ENCODE measurements around the gene PMIS2.

Gene PMIS2

GRCh38 chr19:35556846-35557538 is 29.0 kb upstream of the PMIS2 start:
- WGBS, 2 experiments: 84 to 87% methylated on average over 16 of the region's 16 CpGs
- H3K36me3 ChIP-seq (ENCODE audit: control insufficient read depth, insufficient read depth, low read length): no peaks in the 10 kb centered on the region
- no peaks in the 10 kb centered on the region for H3K9me3 ChIP-seq (ENCODE audit: control insufficient read depth, low read length)
- H3K4me3 ChIP-seq (ENCODE audit: insufficient read depth, low read depth, low read length): no peak overlapping the region
- H3K27ac ChIP-seq (ENCODE audit: insufficient read depth, low read depth, low read length, poor library complexity, severe bottlenecking): no peak overlapping the region
- no peaks in the 10 kb centered on the region for H3K4me1 ChIP-seq (ENCODE audit: control insufficient read depth, insufficient read depth, low read length)
- peaks cover 46% of the 10 kb centered on the region for H3K27me3 ChIP-seq (ENCODE audit: control insufficient read depth, insufficient read depth, low read length, poor library complexity, severe bottlenecking)

GRCh38 chr19:35557539-35558399 is 28.2 kb upstream of the PMIS2 start:
- H3K36me3 ChIP-seq (ENCODE audit: control insufficient read depth, insufficient read depth, low read length): no peaks in the 10 kb centered on the region
- 1% methylated on average over 60 of the region's 60 CpGs for WGBS, 2 experiments
- H3K4me3 ChIP-seq (ENCODE audit: insufficient read depth, low read depth, low read length): peak overlapping the region; percentile 38
- H3K27me3 ChIP-seq (ENCODE audit: control insufficient read depth, insufficient read depth, low read length, poor library complexity, severe bottlenecking): peaks cover 46% of the 10 kb centered on the region
- H3K27ac ChIP-seq (ENCODE audit: insufficient read depth, low read depth, low read length, poor library complexity, severe bottlenecking): no peak overlapping the region
- H3K4me1 ChIP-seq (ENCODE audit: control insufficient read depth, insufficient read depth, low read length): no peaks in the 10 kb centered on the region
- no peaks in the 10 kb centered on the region for H3K9me3 ChIP-seq (ENCODE audit: control insufficient read depth, low read length)

GRCh38 chr19:35558400-35559280 is 27.3 kb upstream of the PMIS2 start:
- Histone ChIP-seq H3K27me3 (ENCODE audit: control insufficient read depth, insufficient read depth, low read length, poor library complexity, severe bottlenecking) (peaks cover 46% of the 10 kb centered on the region), H3K4me3 (ENCODE audit: insufficient read depth, low read depth, low read length) (peak overlapping the region; percentile 38)
- WGBS, 2 experiments: 48 to 51% methylated on average over 53 of the region's 53 CpGs

GRCh38 chr19:35559281-35559659 is 26.7 kb upstream of the PMIS2 start:
- H3K27ac ChIP-seq (ENCODE audit: insufficient read depth, low read depth, low read length, poor library complexity, severe bottlenecking): no peak overlapping the region
- H3K4me3 ChIP-seq (ENCODE audit: insufficient read depth, low read depth, low read length): no peak overlapping the region
- peaks cover 46% of the 10 kb centered on the region for H3K27me3 ChIP-seq (ENCODE audit: control insufficient read depth, insufficient read depth, low read length, poor library complexity, severe bottlenecking)
- 82 to 86% methylated on average over 11 of the region's 11 CpGs for WGBS, 2 experiments
- no peaks in the 10 kb centered on the region for H3K9me3 ChIP-seq (ENCODE audit: control insufficient read depth, low read length)
- H3K4me1 ChIP-seq (ENCODE audit: control insufficient read depth, insufficient read depth, low read length): no peaks in the 10 kb centered on the region
- H3K36me3 ChIP-seq (ENCODE audit: control insufficient read depth, insufficient read depth, low read length): no peaks in the 10 kb centered on the region

More at GRCh38 chr19:35558400-35559280, 27.3 kb upstream of the PMIS2 start:
- Histone ChIP-seq H3K4me1 (ENCODE audit: control insufficient read depth, insufficient read depth, low read length) (no peaks in the 10 kb centered on the region), H3K36me3 (ENCODE audit: control insufficient read depth, insufficient read depth, low read length) (no peaks in the 10 kb centered on the region), H3K27ac (ENCODE audit: insufficient read depth, low read depth, low read length, poor library complexity, severe bottlenecking) (no peak overlapping the region), H3K9me3 (ENCODE audit: control insufficient read depth, low read length) (no peaks in the 10 kb centered on the region)

- Histone ChIP-seq H3K36me3 (ENCODE audit: control insufficient read depth, insufficient read depth, low read length) (no peaks in the 10 kb centered on the region), H3K4me3 (ENCODE audit: insufficient read depth, low read depth, low read length) (no peak overlapping the region), H3K27me3 (ENCODE audit: control insufficient read depth, insufficient read depth, low read length, poor library complexity, severe bottlenecking) (peaks cover 46% of the 10 kb centered on the region), H3K27ac (ENCODE audit: insufficient read depth, low read depth, low read length, poor library complexity, severe bottlenecking) (no peak overlapping the region), H3K4me1 (ENCODE audit: control insufficient read depth, insufficient read depth, low read length) (no peaks in the 10 kb centered on the region), H3K9me3 (ENCODE audit: control insufficient read depth, low read length) (no peaks in the 10 kb centered on the region)
- 92 to 93% methylated on average over 23 of the region's 23 CpGs for WGBS, 2 experiments
These were observed 26.2 kb upstream of the PMIS2 start for GRCh38 chr19:35559781-35560180.

- H3K36me3 ChIP-seq (ENCODE audit: control insufficient read depth, insufficient read depth, low read length): no peaks in the 10 kb centered on the region
- H3K9me3 ChIP-seq (ENCODE audit: control insufficient read depth, low read length): no peaks in the 10 kb centered on the region
- H3K27me3 ChIP-seq (ENCODE audit: control insufficient read depth, insufficient read depth, low read length, poor library complexity, severe bottlenecking): peaks cover 46% of the 10 kb centered on the region
- no peaks in the 10 kb centered on the region for H3K4me1 ChIP-seq (ENCODE audit: control insufficient read depth, insufficient read depth, low read length)
- H3K4me3 ChIP-seq (ENCODE audit: insufficient read depth, low read depth, low read length): no peak overlapping the region
- H3K27ac ChIP-seq (ENCODE audit: insufficient read depth, low read depth, low read length, poor library complexity, severe bottlenecking): no peak overlapping the region
- 92 to 93% methylated on average over 18 of the region's 18 CpGs for WGBS, 2 experiments
These were observed 25.7 kb upstream of the PMIS2 start for GRCh38 chr19:35560271-35560670.

GRCh38 chr19:35560677-35561076 is 25.3 kb upstream of the PMIS2 start:
- Histone ChIP-seq H3K4me3 (ENCODE audit: insufficient read depth, low read depth, low read length) (no peak overlapping the region), H3K27ac (ENCODE audit: insufficient read depth, low read depth, low read length, poor library complexity, severe bottlenecking) (no peak overlapping the region), H3K27me3 (ENCODE audit: control insufficient read depth, insufficient read depth, low read length, poor library complexity, severe bottlenecking) (peaks cover 46% of the 10 kb centered on the region), H3K4me1 (ENCODE audit: control insufficient read depth, insufficient read depth, low read length) (no peaks in the 10 kb centered on the region), H3K36me3 (ENCODE audit: control insufficient read depth, insufficient read depth, low read length) (no peaks in the 10 kb centered on the region), H3K9me3 (ENCODE audit: control insufficient read depth, low read length) (no peaks in the 10 kb centered on the region)
- WGBS, 2 experiments: 71 to 77% methylated on average over 6 of the region's 6 CpGs

- WGBS, 2 experiments: 87 to 90% methylated on average over 6 of the region's 6 CpGs
- Histone ChIP-seq H3K27me3 (ENCODE audit: control insufficient read depth, insufficient read depth, low read length, poor library complexity, severe bottlenecking) (peaks cover 43% of the 10 kb centered on the region), H3K36me3 (ENCODE audit: control insufficient read depth, insufficient read depth, low read length) (no peaks in the 10 kb centered on the region), H3K9me3 (ENCODE audit: control insufficient read depth, low read length) (no peaks in the 10 kb centered on the region), H3K4me1 (ENCODE audit: control insufficient read depth, insufficient read depth, low read length) (no peaks in the 10 kb centered on the region), H3K27ac (ENCODE audit: insufficient read depth, low read depth, low read length, poor library complexity, severe bottlenecking) (no peak overlapping the region), H3K4me3 (ENCODE audit: insufficient read depth, low read depth, low read length) (no peak overlapping the region)
These were observed 24.5 kb upstream of the PMIS2 start for GRCh38 chr19:35561436-35561835.

GRCh38 chr19:35562336-35562735 is 23.6 kb upstream of the PMIS2 start:
- Histone ChIP-seq H3K27me3 (ENCODE audit: control insufficient read depth, insufficient read depth, low read length, poor library complexity, severe bottlenecking) (peaks cover 34% of the 10 kb centered on the region), H3K36me3 (ENCODE audit: control insufficient read depth, insufficient read depth, low read length) (no peaks in the 10 kb centered on the region), H3K27ac (ENCODE audit: insufficient read depth, low read depth, low read length, poor library complexity, severe bottlenecking) (no peak overlapping the region), H3K4me3 (ENCODE audit: insufficient read depth, low read depth, low read length) (no peak overlapping the region), H3K9me3 (ENCODE audit: control insufficient read depth, low read length) (no peaks in the 10 kb centered on the region), H3K4me1 (ENCODE audit: control insufficient read depth, insufficient read depth, low read length) (no peaks in the 10 kb centered on the region)
- 69 to 71% methylated on average over 17 of the region's 17 CpGs for WGBS, 2 experiments

GRCh38 chr19:35562776-35563175 is 23.2 kb upstream of the PMIS2 start:
- Histone ChIP-seq H3K36me3 (ENCODE audit: control insufficient read depth, insufficient read depth, low read length) (no peaks in the 10 kb centered on the region), H3K27me3 (ENCODE audit: control insufficient read depth, insufficient read depth, low read length, poor library complexity, severe bottlenecking) (peaks cover 32% of the 10 kb centered on the region), H3K9me3 (ENCODE audit: control insufficient read depth, low read length) (no peaks in the 10 kb centered on the region), H3K4me3 (ENCODE audit: insufficient read depth, low read depth, low read length) (no peak overlapping the region), H3K4me1 (ENCODE audit: control insufficient read depth, insufficient read depth, low read length) (no peaks in the 10 kb centered on the region), H3K27ac (ENCODE audit: insufficient read depth, low read depth, low read length, poor library complexity, severe bottlenecking) (no peak overlapping the region)
- WGBS, 2 experiments: 62 to 66% methylated on average over 2 of the region's 2 CpGs

Data from ectodermal cell (in vitro differentiated cells).